SK-N-MC (cell line): Measurements from ENCODE around the gene TEPSIN.

Experiments used
- DNase-seq: peaks from one replicate; pipeline ENCODE4 v3.0.0-alpha.2; 2011; ENCODE audit warnings: low read depth, low spot score
- H3K27ac ChIP-seq: fragments of 200-600 bp; sonication (generic); 2 replicates; pipeline ENCODE4 v1.5.1; 2016; ENCODE audit warnings: mixed run types
- H3K36me3 ChIP-seq: fragments of 200-600 bp; sonication (generic); 2 replicates; pipeline ENCODE4 v1.6.1; 2017; ENCODE audit warnings: antibody characterized with exemption, low read length, mixed read lengths; ENCODE audit not compliant: insufficient read depth
- H3K4me3 ChIP-seq: fragments of 200-600 bp; sonication (generic); 2 replicates; pipeline ENCODE4 v1.5.1; 2016
- H3K9ac ChIP-seq: fragments of 200-600 bp; sonication (generic); 2 replicates; pipeline ENCODE4 v1.8.0; 2017; ENCODE audit warnings: mixed run types, mixed read lengths; ENCODE audit not compliant: insufficient read length
- H3K9me3 ChIP-seq: fragments of 200-600 bp; sonication (generic); 2 replicates; pipeline ENCODE4 v1.6.1; 2017; ENCODE audit warnings: low read depth, mild to moderate bottlenecking, antibody characterized with exemption, low read length, moderate library complexity, mixed read lengths
- EZH2 ChIP-seq: fragments of 200-600 bp; sonication (generic); IDR thresholded peaks from one replicate; pipeline ENCODE4 v1.6.1; 2017; ENCODE audit warnings: antibody characterized with exemption
- FOXP2 ChIP-seq: optimal IDR thresholded peaks from 2 replicates; pipeline ENCODE3; 2011; ENCODE audit warnings: mild to moderate bottlenecking, moderate library complexity; ENCODE audit not compliant: insufficient read depth; ENCODE audit errors: extremely low read length, control extremely low read depth
- POLR2AphosphoS5 ChIP-seq: IDR thresholded peaks from 2 replicates; pipeline ENCODE4 v1.6.1; 2012; ENCODE audit warnings: mild to moderate bottlenecking, low read depth, low read length, borderline replicate concordance

Gene TEPSIN

DNA sequence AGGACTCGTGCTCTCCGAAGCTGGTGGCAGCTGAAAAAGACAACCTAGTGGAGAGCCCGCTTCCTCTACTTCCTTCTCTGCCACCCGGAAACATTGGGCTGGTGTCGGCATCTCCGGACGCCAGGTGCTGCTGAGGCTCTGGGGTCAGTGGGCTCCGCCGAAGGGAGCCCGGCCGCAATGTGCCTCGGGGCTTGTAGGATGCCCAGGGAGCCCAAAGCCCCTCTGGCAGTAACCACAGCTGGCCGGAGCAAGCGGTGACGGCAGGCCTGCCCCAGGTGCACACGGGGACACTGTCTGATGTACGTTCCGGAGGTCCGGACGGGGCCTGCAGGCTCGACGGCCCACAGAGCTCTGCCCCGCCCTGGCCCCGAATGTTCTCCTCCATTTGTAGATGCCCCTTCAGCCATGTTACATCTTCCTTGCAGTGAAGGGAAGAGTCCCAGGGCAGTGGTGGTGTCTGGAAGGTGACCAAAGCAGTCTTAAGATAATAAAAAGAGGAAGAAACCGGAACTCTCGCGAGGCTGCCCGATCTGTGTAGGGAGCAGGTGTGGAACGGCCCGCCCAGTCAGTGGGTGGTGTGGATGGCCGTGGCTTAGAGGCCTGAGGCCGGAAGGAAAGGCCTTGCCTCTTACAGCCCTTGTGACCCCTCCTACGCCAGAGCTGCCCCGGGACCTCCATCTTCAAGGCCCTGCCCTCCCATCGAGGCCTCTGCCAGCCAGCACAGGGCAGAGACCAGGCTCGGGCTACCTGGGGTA, 22.9 kb upstream of the TEPSIN start:
- no peak for TF ChIP-seq POLR2AphosphoS5
- no peak for TF ChIP-seq EZH2
- TF ChIP-seq FOXP2: no peak
- H3K36me3 ChIP-seq: peaks cover 3% of the 10 kb centered on the region; the same call in 1 of the 2 replicates
- H3K4me3 ChIP-seq: no peak overlapping the region
- no peaks in the 10 kb centered on the region for H3K9me3 ChIP-seq
- no peak overlapping the region for H3K9ac ChIP-seq
- H3K27ac ChIP-seq: no peak overlapping the region
- DNase-seq: no peak

DNA sequence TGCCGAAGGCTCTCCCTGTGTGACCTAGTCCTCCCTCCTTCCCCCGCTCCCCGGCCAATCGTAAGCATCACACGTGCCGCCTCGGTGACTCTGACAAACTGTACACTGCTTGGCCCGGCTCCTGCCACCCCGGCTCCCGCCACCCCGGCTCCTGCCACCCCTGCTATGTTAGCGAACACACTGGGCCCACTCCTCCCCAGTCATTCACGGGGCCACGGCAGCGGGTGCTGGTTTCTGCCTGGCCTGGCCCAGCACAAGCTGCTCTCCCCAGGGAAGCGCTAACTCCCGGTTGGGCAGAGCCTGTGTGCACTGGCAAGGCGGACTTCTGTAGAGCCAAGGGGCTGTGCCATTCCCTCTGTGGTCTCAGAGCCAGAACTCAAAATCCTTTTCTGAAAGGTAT, 22.2 kb upstream of the TEPSIN start:
- Histone ChIP-seq H3K36me3 (peaks cover 3% of the 10 kb centered on the region; the same call in 1 of the 2 replicates), H3K9me3 (no peaks in the 10 kb centered on the region)

DNA sequence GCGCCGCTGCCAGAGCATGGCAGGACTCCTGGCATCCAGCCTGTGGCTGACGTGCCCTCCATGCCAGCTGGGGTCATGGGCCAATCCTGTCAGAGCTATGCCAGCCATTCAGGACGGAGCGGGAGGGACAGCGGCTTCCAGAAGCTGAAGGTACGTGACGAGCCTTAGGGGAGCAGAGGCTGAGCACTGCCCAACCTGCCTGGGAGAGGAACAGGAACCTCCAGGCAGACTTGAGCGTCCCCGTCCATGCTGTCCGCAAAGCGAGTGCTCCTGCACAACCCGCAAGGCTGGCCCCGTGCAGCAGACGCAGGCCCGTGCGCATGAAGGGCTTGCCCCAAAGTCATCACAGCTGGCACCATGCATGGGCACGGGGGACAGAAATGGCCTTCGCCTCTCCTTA, 21.8 kb upstream of the TEPSIN start:
- Histone ChIP-seq H3K27ac (no peak overlapping the region), H3K4me3 (no peak overlapping the region), H3K9me3 (no peaks in the 10 kb centered on the region), H3K36me3 (peaks cover 3% of the 10 kb centered on the region; the same call in 1 of the 2 replicates), H3K9ac (no peak overlapping the region)
- TF ChIP-seq POLR2AphosphoS5 (no peak), EZH2 (no peak), FOXP2 (no peak)
- no peak for DNase-seq

More for the DNA sequence above, 22.2 kb upstream of the TEPSIN start:
- H3K9ac ChIP-seq: no peak overlapping the region
- H3K4me3 ChIP-seq: no peak overlapping the region
- DNase-seq: no peak
- H3K27ac ChIP-seq: no peak overlapping the region
- no peak for TF ChIP-seq FOXP2
- no peak for TF ChIP-seq EZH2
- TF ChIP-seq POLR2AphosphoS5: no peak

DNA sequence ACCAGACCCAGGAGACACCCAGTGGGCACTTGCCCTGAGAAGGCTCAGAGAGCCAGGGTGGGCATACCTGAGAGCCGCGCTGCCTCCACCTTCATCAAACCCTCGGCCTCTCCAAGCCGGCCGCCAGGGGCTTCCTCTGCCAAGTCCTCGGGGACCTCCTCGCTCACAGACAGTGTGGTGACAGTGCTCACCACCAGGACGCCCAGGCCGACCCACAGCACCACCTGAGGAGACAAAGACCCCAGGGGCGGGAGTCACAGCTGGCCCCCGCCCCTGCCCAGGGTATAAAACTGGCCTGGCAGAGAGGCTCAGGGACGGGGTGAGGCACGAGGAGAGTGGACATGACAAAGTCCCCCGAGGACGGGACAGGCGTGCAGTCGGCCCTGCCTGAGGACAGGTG, 21.3 kb upstream of the TEPSIN start:
- DNase-seq: no peak
- H3K27ac ChIP-seq: no peak overlapping the region
- H3K9me3 ChIP-seq: no peaks in the 10 kb centered on the region
- no peaks in the 10 kb centered on the region; the same call in 1 of the 2 replicates for H3K36me3 ChIP-seq
- H3K9ac ChIP-seq: no peak overlapping the region
- no peak overlapping the region for H3K4me3 ChIP-seq
- no peak for TF ChIP-seq POLR2AphosphoS5
- no peak for TF ChIP-seq FOXP2
- TF ChIP-seq EZH2: no peak

DNA sequence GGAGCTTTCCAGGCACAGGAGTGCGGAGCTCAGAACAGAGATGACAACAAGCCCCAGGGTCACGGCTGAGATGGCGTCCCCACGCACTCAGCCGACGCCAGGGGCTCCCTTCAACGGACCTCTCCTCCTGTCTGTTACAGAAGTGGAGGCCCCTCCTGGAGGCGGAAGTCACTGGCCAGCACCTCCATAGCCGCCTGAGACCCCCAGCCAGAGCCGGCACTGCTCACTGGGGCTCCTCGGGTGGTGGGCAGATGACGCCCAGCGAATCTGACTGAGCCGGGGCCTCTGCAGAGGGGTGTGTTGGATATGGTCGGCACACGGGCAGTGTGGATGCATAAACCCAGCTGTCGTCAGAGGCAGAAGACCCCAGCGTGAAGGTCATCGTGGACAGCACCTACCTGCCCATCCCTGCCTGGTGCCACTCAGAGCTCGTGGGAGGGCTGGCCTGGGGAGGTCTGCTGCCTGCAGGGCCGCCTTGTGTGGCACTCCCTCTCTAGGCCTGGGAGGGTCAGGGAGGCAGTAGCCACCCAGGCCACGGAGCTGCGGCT, 20.3 kb upstream of the TEPSIN start:
- no peak for DNase-seq
- no peak overlapping the region for H3K9ac ChIP-seq
- no peak overlapping the region for H3K27ac ChIP-seq
- no peaks in the 10 kb centered on the region for H3K9me3 ChIP-seq
- H3K36me3 ChIP-seq: no peaks in the 10 kb centered on the region; the same call in 1 of the 2 replicates
- TF ChIP-seq FOXP2 (no peak), EZH2 (no peak), POLR2AphosphoS5 (no peak)
- H3K4me3 ChIP-seq: no peak overlapping the region

DNA sequence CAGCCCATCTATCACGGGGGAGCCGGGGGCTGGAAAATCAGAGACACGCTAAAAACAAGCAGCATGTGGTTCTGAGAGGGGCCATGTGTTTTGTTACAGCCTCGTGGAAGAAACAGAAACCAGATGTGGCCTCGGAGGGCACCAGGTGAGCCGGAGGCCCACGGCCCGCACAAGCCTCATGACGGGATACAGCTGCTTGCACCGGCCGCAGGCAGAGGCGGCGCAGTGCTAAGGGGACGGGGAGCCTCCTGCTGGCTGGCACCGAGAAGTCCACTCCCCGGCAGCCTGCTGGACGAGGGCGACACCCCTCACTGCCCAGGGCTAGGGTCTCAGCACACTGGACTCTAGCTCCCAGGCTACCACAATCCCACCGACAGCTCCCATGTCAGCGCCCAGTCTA, 19.4 kb upstream of the TEPSIN start:
- DNase-seq: no peak
- Histone ChIP-seq H3K9me3 (no peaks in the 10 kb centered on the region), H3K9ac (no peak overlapping the region), H3K36me3 (no peaks in the 10 kb centered on the region; the same call in 1 of the 2 replicates), H3K27ac (no peak overlapping the region), H3K4me3 (no peak overlapping the region)
- TF ChIP-seq FOXP2 (no peak), POLR2AphosphoS5 (no peak)

DNA sequence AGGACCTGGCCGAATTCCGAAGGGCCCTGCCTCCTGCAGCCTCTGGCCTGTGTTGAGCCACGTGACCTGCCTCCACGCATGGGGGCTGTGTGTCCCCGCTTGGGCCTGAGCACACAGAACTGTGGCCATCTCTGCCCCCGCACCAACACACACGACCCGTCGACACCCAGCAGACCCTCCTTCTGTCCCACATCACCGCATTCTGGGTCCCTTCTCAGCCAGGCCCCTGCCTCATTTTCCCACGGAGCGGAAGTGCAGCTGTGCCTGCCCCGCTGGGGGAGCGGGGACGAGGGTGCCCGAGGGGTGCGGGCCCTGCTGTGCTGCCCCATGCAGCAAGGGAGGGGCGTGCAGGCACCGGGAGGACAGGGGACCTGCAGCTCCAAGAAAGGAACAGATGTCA, 18.7 kb upstream of the TEPSIN start:
- Histone ChIP-seq H3K36me3 (no peaks in the 10 kb centered on the region; the same call in 1 of the 2 replicates), H3K9me3 (no peaks in the 10 kb centered on the region), H3K4me3 (no peak overlapping the region), H3K9ac (no peak overlapping the region), H3K27ac (no peak overlapping the region)
- no peak for DNase-seq
- TF ChIP-seq EZH2 (no peak), FOXP2 (no peak), POLR2AphosphoS5 (no peak)

DNA sequence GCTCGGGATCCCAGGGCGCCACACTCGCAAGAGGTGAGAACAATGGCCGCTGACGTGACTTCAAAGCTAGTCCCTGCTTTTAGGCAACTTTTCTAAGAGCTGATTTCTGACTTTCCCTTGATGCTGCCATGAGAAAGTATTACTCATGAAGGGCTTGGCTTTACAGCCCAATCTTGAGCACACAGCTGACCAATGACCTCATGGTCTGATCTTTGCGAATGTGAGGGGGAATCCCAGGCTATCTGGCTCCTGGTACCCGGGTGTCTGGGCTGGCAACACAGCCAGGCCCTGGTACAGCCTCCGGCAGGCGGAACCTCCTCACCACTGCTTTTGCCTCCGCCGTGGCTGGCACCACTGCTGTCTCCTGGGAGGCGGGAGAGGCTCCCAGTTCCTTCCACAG, 17.8 kb upstream of the TEPSIN start:
- Histone ChIP-seq H3K36me3 (no peaks in the 10 kb centered on the region; the same call in 1 of the 2 replicates), H3K4me3 (no peak overlapping the region), H3K9me3 (no peaks in the 10 kb centered on the region), H3K9ac (no peak overlapping the region), H3K27ac (no peak overlapping the region)
- no peak for TF ChIP-seq EZH2
- no peak for TF ChIP-seq POLR2AphosphoS5
- TF ChIP-seq FOXP2: no peak
- DNase-seq: no peak
